ENCODE results near the gene BIN1. TPM values are rescaled to one million over a fixed set of nuclear protein-coding genes. Genes with fewer than 3 reads are reported as not detected.

Gene BIN1
- total RNA-seq, 6 donors from 2014 or later: 32.3 to 57.0 (median 42.9) TPM

- ATAC-seq (ENCODE audit: low FRiP score in 2 of 2) (no peak), DNase-seq (no peak)
- no peak overlapping the region for H3K27ac ChIP-seq
- no peaks in the 10 kb centered on the region for H3K9me3 ChIP-seq
- TF ChIP-seq POLR2AphosphoS5 (IDR thresholded peaks at IDR 0.05) (no peak), EP300 (IDR thresholded peaks at IDR 0.05) (no peak), CTCF (IDR thresholded peaks at IDR 0.05) (no peak), POLR2A (IDR thresholded peaks at IDR 0.05) (no peak)
- no peaks in the 10 kb centered on the region for H3K27me3 ChIP-seq
- H3K4me1 ChIP-seq: peaks cover 0 to 11% (median 7%) of the 10 kb centered on the region in 4 donors
- WGBS, 2 donors: 71 to 90% methylated on average over 2 to 5 of the region's 5 CpGs
- H3K4me3 ChIP-seq: no peak overlapping the region
- no peaks in the 10 kb centered on the region for H3K36me3 ChIP-seq
Measured at GRCh38 chr2:126999106-126999756, 107.7 kb downstream of the BIN1 start.

DNA sequence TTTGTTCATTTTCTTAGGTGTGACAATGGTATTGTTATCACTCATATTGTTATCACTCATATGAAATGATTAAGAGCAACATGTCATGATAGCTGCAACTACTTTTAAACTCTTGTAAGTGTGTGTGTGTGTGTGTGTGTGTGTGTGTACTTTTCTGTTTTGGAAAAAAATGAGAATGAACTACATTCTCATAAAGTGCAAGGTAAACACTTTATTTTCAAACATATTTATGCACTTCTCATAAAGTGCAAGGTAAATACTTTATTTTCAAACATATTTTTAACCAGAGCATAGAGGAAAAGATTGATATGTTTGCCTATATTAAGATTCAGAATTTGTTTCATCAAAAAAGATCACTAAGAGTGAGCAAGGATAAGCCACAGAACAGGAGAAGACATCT lies 108.5 kb downstream of the BIN1 start:
- DNase-seq (no peak), ATAC-seq (ENCODE audit: low FRiP score in 2 of 2) (no peak)
- H3K9me3 ChIP-seq: no peaks in the 10 kb centered on the region
- no peaks in the 10 kb centered on the region for H3K27me3 ChIP-seq
- no peak overlapping the region for H3K4me3 ChIP-seq
- peaks cover 0 to 11% (median 7%) of the 10 kb centered on the region in 4 donors for H3K4me1 ChIP-seq
- TF ChIP-seq POLR2A (IDR thresholded peaks at IDR 0.05) (no peak), EP300 (IDR thresholded peaks at IDR 0.05) (no peak), CTCF (IDR thresholded peaks at IDR 0.05) (no peak), POLR2AphosphoS5 (IDR thresholded peaks at IDR 0.05) (no peak)
- no peak overlapping the region for H3K27ac ChIP-seq
- H3K36me3 ChIP-seq: no peaks in the 10 kb centered on the region

Small RNA genes within 50 kb of the gene (small RNA-seq; reads per million reads assigned to genes)
- 0 reads per million in 4 donors for gene RNU7-182P

Other genes starting within 250 kb of the BIN1 start
- not detected for gene TEX51, start 208.3 kb downstream of the BIN1 start, total RNA-seq
- under 1 TPM in 4 of 6 donors, not detected in 2; 0.11 to 0.39 (median 0.14) TPM for gene CYP27C1, start 113.1 kb upstream of the BIN1 start, total RNA-seq
- 100 to 1,000 TPM in 1 of 6 donors, 10 to 100 TPM in 5; 32.1 to 178 (median 49.8) TPM for gene ERCC3, start 187.0 kb upstream of the BIN1 start, total RNA-seq